KMS-11 (cell line): ENCODE measurements around the gene PBX3.

Experiments used
- H2AFZ ChIP-seq: fragments of 200-600 bp; sonication (generic); 2 replicates; pipeline ENCODE4 v1.6.1; 2016; ENCODE audit warnings: antibody characterized with exemption, mixed run types, low read depth
- H3K27ac ChIP-seq: fragments of 200-600 bp; sonication (generic); 2 replicates; pipeline ENCODE4 v1.6.1; 2016; ENCODE audit warnings: mild to moderate bottlenecking, mixed run types
- H3K27me3 ChIP-seq: fragments of 200-600 bp; sonication (generic); 2 replicates; pipeline ENCODE4 v1.6.1; 2017; ENCODE audit warnings: mild to moderate bottlenecking, low read depth, mixed run types, moderate library complexity; ENCODE audit not compliant: insufficient read depth
- H3K36me3 ChIP-seq: fragments of 200-600 bp; sonication (generic); 2 replicates; pipeline ENCODE4 v1.6.1; 2017; ENCODE audit warnings: mild to moderate bottlenecking, mixed run types; ENCODE audit not compliant: insufficient read depth
- H3K4me1 ChIP-seq: fragments of 200-600 bp; sonication (generic); 2 replicates; pipeline ENCODE4 v1.6.1; 2016; ENCODE audit warnings: mild to moderate bottlenecking, low read depth, mixed run types; ENCODE audit not compliant: poor library complexity, severe bottlenecking
- H3K4me2 ChIP-seq: fragments of 200-600 bp; sonication (generic); 2 replicates; pipeline ENCODE4 v1.7.0; 2016; ENCODE audit warnings: mild to moderate bottlenecking, mixed run types
- H3K4me3 ChIP-seq: fragments of 200-600 bp; sonication (generic); IDR thresholded peaks from 2 replicates; pipeline ENCODE4 v1.6.1; 2017; ENCODE audit warnings: low read depth, low read length, mixed read lengths; ENCODE audit not compliant: insufficient read depth
- H3K79me2 ChIP-seq: fragments of 200-600 bp; sonication (generic); 2 replicates; pipeline ENCODE4 v1.6.1; 2016; ENCODE audit warnings: low read depth, mixed run types; ENCODE audit not compliant: insufficient read depth
- H3K9ac ChIP-seq: fragments of 200-600 bp; sonication (generic); 2 replicates; pipeline ENCODE4 v1.6.1; 2016; ENCODE audit warnings: mild to moderate bottlenecking, mixed run types
- H4K20me1 ChIP-seq: fragments of 200-600 bp; sonication (generic); 2 replicates; pipeline ENCODE4 v1.6.1; 2016; ENCODE audit warnings: mild to moderate bottlenecking, mixed run types; ENCODE audit not compliant: insufficient read depth
- TF ChIP-seq, protein P1 (sequence below): fragments of 200-600 bp; sonication (generic); conservative IDR thresholded peaks from 2 replicates; pipeline ENCODE4 v1.6.1; 2017; ENCODE audit warnings: low read depth, mild to moderate bottlenecking, antibody characterized with exemption, low read length, moderate library complexity, mixed read lengths

Gene PBX3

DNA sequence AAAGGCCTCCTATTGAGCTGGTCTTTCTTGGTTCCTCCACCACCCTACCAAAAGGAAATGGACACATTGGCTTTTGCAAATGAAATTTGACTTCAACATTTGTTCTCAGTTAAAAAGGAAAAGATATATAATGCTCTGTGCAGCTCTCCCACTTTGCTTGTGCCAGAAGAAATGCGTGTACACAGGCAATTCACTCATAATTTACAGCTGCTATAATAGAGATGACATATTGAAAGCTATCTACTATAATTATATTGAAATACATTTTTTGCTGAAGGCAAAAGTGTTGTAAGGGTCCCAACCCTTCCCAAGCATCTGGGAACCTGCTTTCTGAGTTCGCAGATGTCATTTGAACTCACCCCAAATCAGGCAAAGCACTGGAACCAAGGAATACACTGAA is 173.2 kb downstream of the PBX3 start:
- H3K4me2 ChIP-seq: no peak overlapping the region
- peaks cover 76% of the 10 kb centered on the region; the same call in 1 of the 2 replicates for H3K79me2 ChIP-seq
- no peak overlapping the region for H3K4me3 ChIP-seq
- TF ChIP-seq, protein P1, sequence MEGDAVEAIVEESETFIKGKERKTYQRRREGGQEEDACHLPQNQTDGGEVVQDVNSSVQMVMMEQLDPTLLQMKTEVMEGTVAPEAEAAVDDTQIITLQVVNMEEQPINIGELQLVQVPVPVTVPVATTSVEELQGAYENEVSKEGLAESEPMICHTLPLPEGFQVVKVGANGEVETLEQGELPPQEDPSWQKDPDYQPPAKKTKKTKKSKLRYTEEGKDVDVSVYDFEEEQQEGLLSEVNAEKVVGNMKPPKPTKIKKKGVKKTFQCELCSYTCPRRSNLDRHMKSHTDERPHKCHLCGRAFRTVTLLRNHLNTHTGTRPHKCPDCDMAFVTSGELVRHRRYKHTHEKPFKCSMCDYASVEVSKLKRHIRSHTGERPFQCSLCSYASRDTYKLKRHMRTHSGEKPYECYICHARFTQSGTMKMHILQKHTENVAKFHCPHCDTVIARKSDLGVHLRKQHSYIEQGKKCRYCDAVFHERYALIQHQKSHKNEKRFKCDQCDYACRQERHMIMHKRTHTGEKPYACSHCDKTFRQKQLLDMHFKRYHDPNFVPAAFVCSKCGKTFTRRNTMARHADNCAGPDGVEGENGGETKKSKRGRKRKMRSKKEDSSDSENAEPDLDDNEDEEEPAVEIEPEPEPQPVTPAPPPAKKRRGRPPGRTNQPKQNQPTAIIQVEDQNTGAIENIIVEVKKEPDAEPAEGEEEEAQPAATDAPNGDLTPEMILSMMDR: no peak
- H2AFZ ChIP-seq: no peak overlapping the region
- H4K20me1 ChIP-seq: 0 out of 2 replicates have a peak, but pooled peaks cover 10% of the 10 kb centered on the region
- no peak overlapping the region for H3K27ac ChIP-seq
- H3K27me3 ChIP-seq: no peaks in the 10 kb centered on the region
- H3K36me3 ChIP-seq: no peaks in the 10 kb centered on the region
- peaks cover 5% of the 10 kb centered on the region for H3K4me1 ChIP-seq
- no peak overlapping the region for H3K9ac ChIP-seq

DNA sequence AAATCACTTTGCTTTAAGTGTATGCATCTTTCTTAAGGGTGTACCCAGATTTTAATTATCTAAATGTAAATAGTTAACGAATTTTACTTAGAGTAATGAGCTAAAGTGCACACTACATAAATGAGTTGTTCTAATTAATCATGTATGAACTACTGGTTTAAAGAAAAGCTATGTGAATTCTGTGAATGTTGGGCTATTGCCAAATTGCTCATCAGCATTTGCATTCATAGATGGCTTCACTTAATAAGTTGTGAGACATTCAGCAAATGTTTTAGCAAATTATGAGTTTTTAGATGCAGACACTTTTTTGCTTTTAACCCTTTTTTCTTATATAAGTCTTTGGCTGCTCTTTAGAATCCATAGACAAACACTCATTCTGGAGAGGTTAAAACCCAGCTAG is 175.7 kb downstream of the PBX3 start:
- no peak overlapping the region for H3K4me3 ChIP-seq
- H3K27ac ChIP-seq: no peak overlapping the region
- no peak overlapping the region for H2AFZ ChIP-seq
- H4K20me1 ChIP-seq: 0 out of 2 replicates have a peak, but pooled peaks cover 10% of the 10 kb centered on the region
- peaks cover 66% of the 10 kb centered on the region for H3K79me2 ChIP-seq
- H3K9ac ChIP-seq: no peak overlapping the region
- H3K36me3 ChIP-seq: no peaks in the 10 kb centered on the region
- no peaks in the 10 kb centered on the region for H3K27me3 ChIP-seq
- H3K4me1 ChIP-seq: peaks cover 5% of the 10 kb centered on the region
- H3K4me2 ChIP-seq: no peak overlapping the region
- TF ChIP-seq, protein P1: no peak

DNA sequence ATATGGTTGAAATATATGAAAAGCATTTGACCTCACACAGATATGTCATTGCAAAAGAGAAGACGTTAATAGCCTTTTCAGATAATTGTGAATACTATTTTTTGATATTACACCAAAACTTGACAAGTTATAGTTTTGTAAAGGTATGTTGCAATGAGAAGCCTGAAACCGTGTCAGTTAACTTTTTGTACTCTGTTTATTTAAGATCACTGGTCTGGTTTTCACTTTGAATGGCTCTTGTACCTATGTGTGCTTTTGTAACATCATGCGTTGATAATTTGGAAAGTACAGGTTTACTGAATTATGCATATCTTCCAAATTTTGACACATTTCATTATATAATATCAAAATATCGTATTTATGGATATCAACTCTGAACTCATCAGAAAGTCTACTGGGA is 177.2 kb downstream of the PBX3 start:
- Histone ChIP-seq H3K36me3 (no peaks in the 10 kb centered on the region), H3K79me2 (peaks cover 63% of the 10 kb centered on the region), H3K4me1 (peaks cover 5% of the 10 kb centered on the region), H3K4me3 (no peak overlapping the region), H2AFZ (no peak overlapping the region), H3K4me2 (no peak overlapping the region), H3K27me3 (no peaks in the 10 kb centered on the region), H4K20me1 (0 out of 2 replicates have a peak, but pooled peaks cover 10% of the 10 kb centered on the region), H3K9ac (no peak overlapping the region), H3K27ac (no peak overlapping the region)
- TF ChIP-seq, protein P1: no peak

GRCh38 chr9:125926936-125927335 is 179.8 kb downstream of the PBX3 start:
- Histone ChIP-seq H3K27me3 (no peaks in the 10 kb centered on the region), H3K4me3 (no peak overlapping the region), H3K4me2 (no peak overlapping the region), H3K27ac (no peak overlapping the region), H2AFZ (no peak overlapping the region), H4K20me1 (no peaks in the 10 kb centered on the region), H3K36me3 (no peaks in the 10 kb centered on the region), H3K79me2 (peaks cover 55% of the 10 kb centered on the region), H3K4me1 (peaks cover 12% of the 10 kb centered on the region), H3K9ac (no peak overlapping the region)
- TF ChIP-seq, protein P1: no peak

DNA sequence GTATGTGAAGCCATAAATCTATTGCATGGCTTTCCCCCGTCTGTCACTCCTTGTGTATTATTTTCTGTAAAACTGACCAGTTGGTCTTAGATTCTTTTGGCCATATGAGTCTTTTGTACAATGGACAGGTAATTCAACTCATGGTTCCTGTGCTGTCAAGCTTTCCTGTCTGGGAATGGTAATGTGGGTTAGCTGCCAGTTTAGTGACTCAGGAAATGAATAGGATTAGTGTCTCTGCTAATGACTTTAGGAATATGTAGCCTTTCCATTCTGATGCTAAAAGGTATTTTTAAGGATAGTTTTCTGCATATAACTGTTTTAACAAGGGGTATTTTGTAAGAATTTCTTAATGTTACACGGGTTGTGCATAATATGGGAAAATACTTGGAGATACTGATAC is 182.7 kb downstream of the PBX3 start:
- peaks cover 9% of the 10 kb centered on the region for H3K4me1 ChIP-seq
- peaks cover 4% of the 10 kb centered on the region; the same call in 1 of the 2 replicates for H3K36me3 ChIP-seq
- no peak overlapping the region for H2AFZ ChIP-seq
- H3K27ac ChIP-seq: no peak overlapping the region
- no peaks in the 10 kb centered on the region for H3K27me3 ChIP-seq
- TF ChIP-seq, protein P1: no peak
- H3K4me2 ChIP-seq: no peak overlapping the region
- H3K79me2 ChIP-seq: peaks cover 38% of the 10 kb centered on the region
- H4K20me1 ChIP-seq: no peaks in the 10 kb centered on the region; the same call in 1 of the 2 replicates
- no peak overlapping the region for H3K4me3 ChIP-seq
- H3K9ac ChIP-seq: no peak overlapping the region
